GM18909 (cell line): ENCODE measurements around the gene SMNDC1.
A peak's percentile ranks its signal among the peaks of the same experiment; 100 is the strongest.
"Not testable (repeated sequence)": the region's sequence is repeated elsewhere in the genome, so short reads cannot be mapped to it uniquely, and the experiment has no call there.

Experiments used
- ATAC-seq: cut with Tn5 transposase; IDR thresholded peaks from one replicate; pipeline ENCODE4 v1.9.1; 2021; ENCODE audit warnings: mild to moderate bottlenecking; ENCODE audit not compliant: unreplicated experiment, poor library complexity

Gene SMNDC1

GRCh38 chr10:110259317-110259716 lies 45.4 kb downstream of the SMNDC1 start:
- no peak for ATAC-seq

- no peak for ATAC-seq
These were observed 46.2 kb downstream of the SMNDC1 start for GRCh38 chr10:110258542-110258941.

- no peak for ATAC-seq
These were observed 50.3 kb downstream of the SMNDC1 start for GRCh38 chr10:110254467-110254866.

GRCh38 chr10:110252151-110252550 lies 52.6 kb downstream of the SMNDC1 start:
- no peak for ATAC-seq

GRCh38 chr10:110251392-110251791 lies 53.3 kb downstream of the SMNDC1 start:
- peak; percentile 85 for ATAC-seq

- ATAC-seq: peak; percentile 70
These were observed 55.2 kb downstream of the SMNDC1 start for GRCh38 chr10:110249489-110249888.

- not testable (repeated sequence) for ATAC-seq
These were observed 56.9 kb downstream of the SMNDC1 start for GRCh38 chr10:110247833-110248232.

- ATAC-seq: no peak
These were observed 60.2 kb downstream of the SMNDC1 start for GRCh38 chr10:110244550-110244949.

- ATAC-seq: no peak
These were observed 62.2 kb downstream of the SMNDC1 start for GRCh38 chr10:110242511-110242910.

GRCh38 chr10:110241841-110242240 lies 62.9 kb downstream of the SMNDC1 start:
- ATAC-seq: no peak

- no peak for ATAC-seq
These were observed 63.3 kb downstream of the SMNDC1 start for GRCh38 chr10:110241407-110241806.
